ENCODE data around the gene ODC1. TPM values are rescaled to one million over a fixed set of nuclear protein-coding genes. Genes with fewer than 3 reads are reported as not detected.

ODC1 gene
- total RNA-seq, 1 experiment from 2014 or later = 231 TPM

- TF ChIP-seq POLR2AphosphoS5 (IDR thresholded peaks at IDR 0.05; ENCODE audit: low read depth, low read length) (no peak), ATF3 (IDR thresholded peaks at IDR 0.05) (no peak), FOSL1 (IDR thresholded peaks at IDR 0.05; ENCODE audit: low read depth) (no peak), SRF (IDR thresholded peaks at IDR 0.05; ENCODE audit: low read depth) (no peak), ZFX (IDR thresholded peaks at IDR 0.05) (no peak)
- Histone ChIP-seq H3K9me2 (ENCODE audit: insufficient read depth) (no peaks in the 10 kb centered on the region), H2AFZ (ENCODE audit: low read depth, low read length, poor library complexity, severe bottlenecking) (no peak overlapping the region), H3K9ac (ENCODE audit: low read length) (no peak overlapping the region), H3K9me3 (ENCODE audit: control insufficient read depth in 1 of 2, insufficient read depth in 1 of 2, low read depth in 1 of 2, low read length in 2 of 2) (no peaks in the 10 kb centered on the region), H3K36me3 (ENCODE audit: control insufficient read depth in 1 of 2, insufficient read depth in 2 of 2, low read length in 2 of 2) (peaks cover 0 to 13% of the 10 kb centered on the region in 2 experiments; a peak in 1 of 4 replicates), H3K4me3 (replicated peaks in 1 of 2; ENCODE audit: low read depth in 1 of 2, low read length in 2 of 2) (no peak overlapping the region), H3K4me1 (ENCODE audit: control insufficient read depth in 1 of 2, insufficient read depth in 2 of 2, low read length in 2 of 2) (peaks cover 19 to 43% of the 10 kb centered on the region in 2 experiments), H4K20me1 (ENCODE audit: insufficient read depth) (no peaks in the 10 kb centered on the region), H3K4me2 (ENCODE audit: low read length) (no peak overlapping the region), H3K27me3 (ENCODE audit: insufficient read depth, low read length) (no peaks in the 10 kb centered on the region), H3K27ac (ENCODE audit: low read depth, low read length) (no peak overlapping the region), H3K79me2 (ENCODE audit: insufficient read depth, low read length) (peaks cover 21% of the 10 kb centered on the region; the same call in 1 of the 2 replicates)
- CTCF ChIA-PET = interaction anchor here (2.1 kb wide), 1 partner anchor 19 kb away, joined by 5 read pairs; no protein-coding TSS in a partner anchor
- ATAC-seq = no peak
- POLR2A ChIA-PET = no interaction called here
- BruUV-seq (replicated peaks) = no TSS peak
- intact Hi-C loops (cut with micrococcal nuclease) = no loop called here
- RAD21 ChIA-PET (ENCODE audit: low non-redundant PET in 1 of 2, low total read pairs in 2 of 2, uncharacterized antibody in 2 of 2, unreplicated experiment in 2 of 2) = no interaction called here
- no peak for DNase-seq (ENCODE audit: low read depth, low spot score)
Measured at GRCh38 chr2:10415640-10416039, 32.5 kb downstream of the ODC1 start.

- no TSS peak for BruUV-seq (replicated peaks)
- DNase-seq (ENCODE audit: low read depth, low spot score) = no peak
- Histone ChIP-seq H3K9me3 (ENCODE audit: control insufficient read depth in 1 of 2, insufficient read depth in 1 of 2, low read depth in 1 of 2, low read length in 2 of 2) (no peaks in the 10 kb centered on the region), H3K9me2 (ENCODE audit: insufficient read depth) (no peaks in the 10 kb centered on the region), H3K79me2 (ENCODE audit: insufficient read depth, low read length) (peaks cover 21% of the 10 kb centered on the region; the same call in 1 of the 2 replicates), H3K36me3 (ENCODE audit: control insufficient read depth in 1 of 2, insufficient read depth in 2 of 2, low read length in 2 of 2) (peaks cover 0 to 9% of the 10 kb centered on the region in 2 experiments; a peak in 1 of 4 replicates), H3K4me2 (ENCODE audit: low read length) (no peak overlapping the region), H3K4me1 (ENCODE audit: control insufficient read depth in 1 of 2, insufficient read depth in 2 of 2, low read length in 2 of 2) (peaks cover 19 to 43% of the 10 kb centered on the region in 2 experiments), H2AFZ (ENCODE audit: low read depth, low read length, poor library complexity, severe bottlenecking) (no peak overlapping the region), H3K27ac (ENCODE audit: low read depth, low read length) (no peak overlapping the region), H3K4me3 (replicated peaks in 1 of 2; ENCODE audit: low read depth in 1 of 2, low read length in 2 of 2) (no peak overlapping the region), H3K9ac (ENCODE audit: low read length) (no peak overlapping the region), H3K27me3 (ENCODE audit: insufficient read depth, low read length) (no peaks in the 10 kb centered on the region), H4K20me1 (ENCODE audit: insufficient read depth) (no peaks in the 10 kb centered on the region)
- CTCF ChIA-PET = interaction anchor here (2.1 kb wide), 1 partner anchor 20 kb away, joined by 5 read pairs; no protein-coding TSS in a partner anchor
- no peak for ATAC-seq
- intact Hi-C loops (cut with micrococcal nuclease) = no loop called here
- POLR2A ChIA-PET = no interaction called here
- RAD21 ChIA-PET (ENCODE audit: low non-redundant PET in 1 of 2, low total read pairs in 2 of 2, uncharacterized antibody in 2 of 2, unreplicated experiment in 2 of 2) = no interaction called here
- no peak for TF ChIP-seq POLR2A (IDR thresholded peaks at IDR 0.05; ENCODE audit: borderline replicate concordance, extremely low read depth, insufficient read depth, insufficient read length)
- no peak for TF ChIP-seq EZH2 (IDR thresholded peaks at IDR 0.05)
- TF ChIP-seq TCF7L2 (IDR thresholded peaks at IDR 0.05; ENCODE audit: borderline replicate concordance, extremely low read depth, insufficient read depth, insufficient read length) = no peak
- no peak for TF ChIP-seq ATF3 (IDR thresholded peaks at IDR 0.05)
- TF ChIP-seq FOSL1 (IDR thresholded peaks at IDR 0.05; ENCODE audit: low read depth) = no peak
- TF ChIP-seq ELF1 (IDR thresholded peaks at IDR 0.05; ENCODE audit: borderline replicate concordance, low read depth) = no peak
- no peak for TF ChIP-seq EZH2phosphoT487 (IDR thresholded peaks at IDR 0.05; ENCODE audit: borderline replicate concordance)
- TF ChIP-seq POLR2AphosphoS5 (IDR thresholded peaks at IDR 0.05; ENCODE audit: low read depth, low read length) = no peak
- TF ChIP-seq CBX3 (IDR thresholded peaks at IDR 0.05; ENCODE audit: low read depth) = no peak
- no peak for TF ChIP-seq RAD21 (IDR thresholded peaks at IDR 0.05; ENCODE audit: low read depth)
- no peak for TF ChIP-seq SP1 (IDR thresholded peaks at IDR 0.05; ENCODE audit: low read depth)
- no peak for TF ChIP-seq CTCF (IDR thresholded peaks at IDR 0.05 in 2 of 3, conservative IDR thresholded peaks at IDR 0.05 in 1 of 3; ENCODE audit: borderline replicate concordance in 1 of 3, insufficient read depth in 1 of 3, low read depth in 2 of 3, low read length in 2 of 3)
Measured at GRCh38 chr2:10415048-10415447, 33.1 kb downstream of the ODC1 start.
